Activated CD4-positive, alpha-beta T cell treated with anti-CD3 and anti-CD28 coated beads, Interleukin-2, amount 50 U/mL, for 16 hours (primary cell): ENCODE measurements around the gene GHRHR.

Source experiments
- DNase-seq: peaks from one replicate; pipeline ENCODE4 v3.0.0-alpha.2; 2020

Gene GHRHR

GRCh38 chr7:30987178-30987577 is 23.4 kb downstream of the GHRHR start:
- no peak for DNase-seq

DNA sequence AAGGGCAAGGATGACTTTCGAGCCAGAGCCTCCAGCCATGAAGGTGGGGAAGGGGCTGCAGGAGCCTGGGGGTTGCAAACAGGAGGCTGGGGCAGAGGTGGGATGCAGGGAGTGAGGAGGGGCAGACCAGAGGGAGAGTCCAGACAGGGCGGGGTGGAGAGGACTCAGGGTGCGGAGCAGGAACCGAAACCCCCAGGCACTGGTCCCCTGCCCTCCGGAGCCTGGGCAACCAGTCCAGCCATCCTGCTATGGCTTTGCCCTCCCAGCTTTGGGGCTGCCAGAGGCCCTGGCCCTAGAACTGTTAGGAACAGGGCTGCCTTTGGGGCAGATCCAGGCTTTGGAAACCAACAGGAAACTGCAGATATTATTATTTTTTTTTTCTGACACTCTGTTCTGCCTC is 24.2 kb downstream of the GHRHR start:
- no peak for DNase-seq

DNA sequence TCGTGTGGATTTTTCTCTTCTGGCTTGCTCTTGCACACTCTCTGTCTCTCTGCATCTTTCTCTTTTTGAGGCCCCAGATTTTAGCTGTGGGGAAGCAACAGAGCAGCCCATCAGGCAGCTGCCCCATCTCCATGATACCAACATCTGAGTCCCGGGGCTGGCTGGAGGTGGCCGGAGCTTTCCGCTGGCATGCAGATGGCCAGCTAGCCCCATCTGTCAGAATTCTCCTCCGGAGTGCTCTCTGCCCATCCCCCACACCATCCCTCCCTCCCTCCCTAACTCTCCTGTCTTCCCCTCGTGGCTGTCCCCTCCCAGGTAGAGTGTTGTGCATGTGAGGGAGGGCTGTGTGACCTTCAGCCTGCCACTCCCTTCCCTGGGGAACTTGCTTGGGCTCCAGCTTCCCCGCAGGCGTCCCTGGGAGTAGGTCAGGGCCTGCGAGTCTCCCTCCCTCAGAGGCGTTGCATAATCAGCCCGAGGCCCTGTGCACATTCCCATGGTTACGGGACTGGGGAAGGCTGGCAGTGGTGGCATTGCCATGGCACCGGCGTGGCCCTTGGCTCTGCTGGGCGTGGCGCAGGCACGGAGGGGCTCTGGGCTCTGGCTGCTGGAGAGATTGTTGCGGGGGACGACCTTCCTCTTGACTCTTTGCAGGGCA is 24.7 kb downstream of the GHRHR start:
- DNase-seq = no peak

- no peak for DNase-seq
These were observed 25.5 kb downstream of the GHRHR start for GRCh38 chr7:30989008-30989823.

DNA sequence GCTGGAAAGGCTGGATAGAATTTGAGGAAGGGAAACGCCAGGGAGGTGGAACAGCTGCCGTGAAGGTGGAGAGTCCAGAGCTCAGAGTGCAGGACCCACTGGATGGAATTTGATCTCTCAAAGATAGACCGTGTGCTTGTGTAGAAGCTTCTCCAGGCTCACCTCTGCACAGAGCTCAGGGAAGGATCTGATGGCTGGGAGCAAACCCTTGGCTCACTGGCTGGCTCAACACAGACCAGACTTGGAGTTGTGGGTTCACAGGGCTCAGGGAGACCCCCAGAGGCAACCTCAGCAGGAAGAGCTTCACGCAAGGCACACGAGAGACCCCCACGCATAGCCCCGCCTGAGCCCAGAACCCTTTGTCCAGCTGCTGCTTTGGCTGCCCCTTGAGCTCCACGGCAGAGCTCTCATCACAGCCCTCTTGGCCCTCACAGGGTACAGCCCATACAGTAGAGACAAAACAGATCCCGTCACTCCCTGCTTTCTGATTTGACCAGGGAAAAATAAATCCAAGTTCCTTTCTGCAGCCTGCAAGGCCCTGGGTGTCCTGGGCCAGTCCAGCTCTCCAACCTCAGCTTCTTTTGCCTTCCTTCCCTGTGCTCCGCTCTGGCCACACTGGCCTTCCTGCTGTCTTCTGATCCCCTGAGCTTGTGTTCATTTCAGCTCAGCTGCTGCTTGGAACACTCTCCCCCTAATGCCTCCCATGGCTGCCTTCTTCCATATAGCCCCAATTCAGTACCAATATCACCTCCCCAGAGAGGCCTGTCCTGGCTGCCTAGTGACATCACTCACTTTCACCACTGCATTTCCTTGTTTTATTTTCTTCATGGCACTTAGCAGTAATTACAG is 26.3 kb downstream of the GHRHR start:
- no peak for DNase-seq

- no peak for DNase-seq
These were observed 27.0 kb downstream of the GHRHR start for GRCh38 chr7:30990673-30991170.

DNA sequence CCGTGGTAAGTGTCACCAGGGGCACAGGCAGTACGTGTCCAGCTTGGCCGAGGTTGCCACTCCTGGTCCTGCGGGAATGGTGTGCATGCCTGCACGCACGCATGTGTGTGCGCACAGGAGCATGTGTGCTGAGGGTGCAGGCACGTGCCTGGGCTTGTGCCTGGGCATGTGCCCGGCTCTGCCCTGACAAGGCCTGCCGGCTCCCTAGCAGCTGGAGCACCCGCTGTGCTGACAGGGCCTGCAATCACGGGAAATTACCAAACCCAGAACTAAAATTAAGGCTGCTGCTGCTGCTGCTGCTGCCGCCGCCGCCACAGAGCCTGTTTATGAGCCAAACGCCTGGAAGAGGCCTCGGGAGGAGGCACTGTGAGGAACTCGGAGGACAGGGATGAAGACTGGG is 28.7 kb downstream of the GHRHR start:
- no peak for DNase-seq

DNA sequence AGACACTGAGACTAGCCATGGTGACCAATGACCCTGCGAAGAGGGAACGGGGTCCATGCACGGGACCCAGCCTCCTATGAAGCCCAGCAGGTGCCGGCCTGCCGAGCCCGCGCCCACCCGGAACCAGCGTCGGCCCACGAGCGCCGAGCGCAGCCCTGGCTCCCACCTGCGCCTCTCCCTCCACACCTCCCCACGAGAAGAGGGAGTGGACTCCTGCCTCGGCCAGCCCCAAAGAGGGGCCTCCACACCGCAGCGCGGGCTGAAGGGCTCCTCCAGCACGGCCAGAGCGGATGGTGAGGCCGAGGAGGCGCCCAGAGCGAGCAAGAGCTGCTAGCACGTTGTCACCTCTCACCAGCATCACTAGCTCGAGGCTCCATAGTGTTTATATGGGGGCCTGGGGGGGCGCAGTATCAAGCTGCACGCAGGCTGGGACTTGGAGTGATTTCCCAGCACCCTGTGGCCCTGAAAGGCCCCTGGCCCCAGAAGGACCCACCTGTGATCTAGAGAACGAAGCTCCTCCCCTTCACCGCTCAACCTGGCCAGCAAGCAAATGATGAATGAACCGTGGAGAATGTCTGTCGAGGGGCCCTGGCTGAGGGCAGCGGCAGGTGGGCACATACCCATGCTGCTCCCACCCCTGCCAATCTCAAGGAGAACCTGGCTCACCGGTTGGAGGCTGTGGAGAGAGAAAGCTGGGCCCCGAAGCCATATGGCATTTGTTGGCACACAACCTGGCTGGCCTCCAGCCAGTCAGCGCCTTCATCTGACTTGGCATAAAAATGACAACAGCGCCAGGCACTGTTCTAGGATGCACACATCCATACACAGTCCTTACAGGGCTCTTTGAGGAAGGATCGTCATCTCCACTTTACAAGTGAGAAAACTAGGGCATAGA is 30.7 kb downstream of the GHRHR start:
- DNase-seq = no peak

DNA sequence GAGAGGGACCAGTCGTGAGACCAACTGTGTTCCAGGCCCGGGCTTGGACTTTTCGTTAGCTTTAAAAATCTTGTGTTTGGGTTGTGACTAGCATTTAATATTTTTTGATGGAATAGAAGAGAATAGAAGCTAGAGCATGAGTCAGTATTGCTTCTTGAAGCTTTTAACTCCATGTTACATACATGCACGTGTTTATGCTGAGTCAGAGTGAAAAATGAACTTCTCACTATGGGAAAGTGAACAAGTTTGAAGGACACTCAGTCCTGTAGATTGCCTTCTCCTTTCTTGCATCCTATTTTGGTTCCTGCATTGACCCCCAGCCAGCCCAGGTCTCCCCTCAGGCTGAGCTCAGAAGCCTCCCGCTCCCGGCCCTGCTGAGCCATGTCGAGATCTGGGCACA is 31.8 kb downstream of the GHRHR start:
- DNase-seq = no peak

GRCh38 chr7:30996256-30996655 is 32.5 kb downstream of the GHRHR start:
- no peak for DNase-seq

- DNase-seq = no peak
These were observed 33.1 kb downstream of the GHRHR start for GRCh38 chr7:30996883-30997282.

DNA sequence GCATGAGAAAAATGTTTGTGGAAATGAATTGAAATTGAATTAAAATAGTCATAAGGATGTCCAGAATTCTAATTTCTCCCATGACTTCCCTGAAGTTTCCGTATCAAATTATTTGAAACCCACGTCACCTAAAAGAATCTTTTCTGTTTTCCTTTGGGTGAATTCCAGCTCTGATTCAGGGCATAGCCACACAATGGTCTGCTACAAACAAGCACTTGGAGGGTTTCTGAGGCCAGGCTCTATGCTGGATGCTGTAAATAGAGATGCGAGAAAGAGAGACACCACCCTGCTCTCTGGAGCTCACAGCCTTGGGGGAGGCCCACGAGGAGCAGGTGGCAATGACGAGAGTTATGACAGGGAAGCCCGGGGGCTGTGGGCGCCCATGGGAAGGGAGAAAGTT is 33.6 kb downstream of the GHRHR start:
- DNase-seq = no peak

GRCh38 chr7:30998180-30998579 is 34.4 kb downstream of the GHRHR start:
- DNase-seq = no peak

GRCh38 chr7:31000161-31000693 is 36.5 kb downstream of the GHRHR start:
- DNase-seq = no peak

DNA sequence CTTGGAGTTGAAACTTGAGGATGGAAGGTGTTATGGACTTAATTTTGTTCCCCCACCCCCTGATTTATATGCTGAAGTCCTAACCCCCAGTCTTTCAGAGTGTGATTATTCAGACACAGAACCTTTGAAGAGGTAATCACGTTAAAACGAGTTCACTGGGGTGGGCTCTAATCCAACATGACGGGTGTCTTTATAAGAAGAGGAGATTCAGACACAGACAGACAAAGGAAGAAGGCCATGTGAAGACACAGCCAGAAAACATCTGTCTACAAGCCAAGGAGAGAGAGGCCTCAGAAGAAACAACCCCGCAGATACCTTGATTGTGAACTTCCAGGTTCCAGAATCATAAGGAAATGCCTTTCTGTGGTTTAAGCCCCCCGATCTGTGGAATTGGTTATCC is 37.0 kb downstream of the GHRHR start:
- DNase-seq = no peak

GRCh38 chr7:31002256-31002655 is 38.5 kb downstream of the GHRHR start:
- no peak for DNase-seq

GRCh38 chr7:31003097-31003496 is 39.3 kb downstream of the GHRHR start:
- DNase-seq = no peak

DNA sequence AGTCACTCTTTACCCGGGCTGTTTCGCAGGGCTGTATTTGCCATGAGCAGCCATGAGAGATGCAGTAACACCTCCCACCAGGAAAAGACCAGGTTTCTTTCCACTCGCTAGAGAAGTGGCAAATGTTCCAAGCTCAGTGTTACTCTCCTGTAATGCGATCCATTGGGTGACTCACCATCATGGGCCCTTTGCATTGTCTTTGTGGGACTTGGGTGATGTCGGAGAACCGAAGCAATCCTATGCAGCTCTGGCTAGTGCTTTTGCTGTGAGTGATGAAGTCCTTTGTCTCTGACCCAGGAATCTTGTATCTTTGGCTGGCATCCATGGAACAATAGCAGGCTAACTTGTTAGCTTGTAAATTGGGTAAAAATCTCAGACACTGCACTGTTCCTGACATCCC is 40.0 kb downstream of the GHRHR start:
- no peak for DNase-seq

GRCh38 chr7:31004393-31004792 is 40.6 kb downstream of the GHRHR start:
- DNase-seq = no peak

GRCh38 chr7:31006857-31007256 is 43.1 kb downstream of the GHRHR start:
- DNase-seq = no peak

- no peak for DNase-seq
These were observed 43.9 kb downstream of the GHRHR start for GRCh38 chr7:31007634-31008033.

DNA sequence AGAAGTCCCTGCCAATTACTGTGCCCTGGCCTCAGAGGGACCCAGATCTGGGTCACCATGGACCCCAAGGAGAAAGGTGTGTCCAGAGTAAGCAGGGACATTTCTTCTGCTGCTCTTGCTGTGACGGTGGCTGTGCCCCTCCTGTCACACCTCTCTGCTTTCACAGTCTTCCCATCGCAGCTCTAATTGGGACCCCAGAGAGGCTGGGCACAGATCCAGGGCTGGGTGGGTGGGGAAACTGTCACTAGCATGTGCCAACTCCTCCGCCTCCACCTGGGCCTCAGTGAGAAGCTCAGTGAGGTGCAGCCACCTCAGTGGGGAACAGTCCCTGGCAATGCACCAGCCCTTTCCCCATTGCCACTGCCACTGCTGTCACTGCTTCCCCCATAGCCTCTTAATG is 51.1 kb downstream of the GHRHR start:
- DNase-seq = no peak
